CD4-positive, alpha-beta T cell (primary cell): ENCODE measurements around the gene AKAP8L. TPM values are rescaled to one million over a fixed set of nuclear protein-coding genes. Genes with fewer than 3 reads are reported as not detected.

Source experiments
- ATAC-seq: fragments of 200-7000 bp; cut with Tn5 transposase; one replicate; pipeline ENCODE4 v1.10.0; 2022; ENCODE audit warnings: mild to moderate bottlenecking; ENCODE audit not compliant: poor library complexity
- CTCF ChIA-PET: fragments of 350-600 bp; sonication (Branson Sonifier 250); formaldehyde crosslinking; loops from one replicate; lab custom pipeline; 2021; ENCODE audit warnings: antibody characterized with exemption, inconsistent platforms; lab: Charles Lee
- POLR2A ChIA-PET: fragments of 350-600 bp; sonication (Branson Sonifier 250); formaldehyde crosslinking; loops from one replicate; lab custom pipeline; 2021; ENCODE audit warnings: antibody characterized with exemption, inconsistent platforms; lab: Charles Lee
- DNase-seq, 14 experiments: peaks; one replicate each; pipeline ENCODE4 v3.0.0-alpha.2; 2013 to 2020; ENCODE audit warnings: mixed read lengths in 2 of 14
- H3K27ac ChIP-seq, 2 donors: one replicate each; pipeline versions ENCODE4 v1.5.1 to v1.7.0; 2013; ENCODE audit warnings: low read length in 2 of 2, low read depth in 1 of 2, mild to moderate bottlenecking in 1 of 2
- H3K27me3 ChIP-seq, 2 experiments: 1 replicate in 1 of 2; 2 replicates in 1 of 2; pipeline versions ENCODE4 v1.6.1 to v1.7.0; 2013; ENCODE audit warnings: low read length in 2 of 2, control low read depth in 1 of 2, mild to moderate bottlenecking in 1 of 2, moderate library complexity in 1 of 2; ENCODE audit not compliant: insufficient read depth in 2 of 2, control insufficient read depth in 1 of 2
- H3K36me3 ChIP-seq: one replicate; pipeline ENCODE4 v1.6.1; 2013; ENCODE audit warnings: low read length, control low read depth; ENCODE audit not compliant: insufficient read depth
- H3K4me1 ChIP-seq: one replicate; pipeline ENCODE4 v1.6.1; 2013; ENCODE audit warnings: low read length, control low read depth; ENCODE audit not compliant: insufficient read depth
- H3K4me3 ChIP-seq: one replicate; pipeline ENCODE4 v1.5.1; 2013; ENCODE audit warnings: mild to moderate bottlenecking, low read length, moderate library complexity
- H3K9me3 ChIP-seq, 2 experiments: 1 replicate in 1 of 2; 2 replicates in 1 of 2; pipeline versions ENCODE4 v1.6.1 to v1.7.0; 2013; ENCODE audit warnings: low read length in 2 of 2, mild to moderate bottlenecking in 2 of 2, control low read depth in 1 of 2, moderate library complexity in 1 of 2; ENCODE audit not compliant: control insufficient read depth in 1 of 2, insufficient read depth in 1 of 2
- H3K27ac Mint-ChIP-seq: one replicate; pipeline ENCODE4 v1.8.0; 2020; ENCODE audit warnings: mixed read lengths
- H3K27me3 Mint-ChIP-seq: one replicate; pipeline ENCODE4 v1.8.0; 2021; ENCODE audit warnings: mixed read lengths
- H3K36me3 Mint-ChIP-seq: one replicate; pipeline ENCODE4 v1.8.0; 2021; ENCODE audit warnings: low read depth, mixed read lengths
- H3K4me1 Mint-ChIP-seq: one replicate; pipeline ENCODE4 v1.8.0; 2021; ENCODE audit warnings: low read depth, mixed read lengths
- H3K4me3 Mint-ChIP-seq: one replicate; pipeline ENCODE4 v1.8.0; 2020; ENCODE audit warnings: mild to moderate bottlenecking, mixed read lengths
- H3K9me3 Mint-ChIP-seq: one replicate; pipeline ENCODE4 v1.8.0; 2020; ENCODE audit warnings: mixed read lengths
- CTCF ChIP-seq: fragments of 200-600 bp; IDR thresholded peaks from one replicate; pipeline ENCODE4 v1.8.0; 2022; ENCODE audit warnings: antibody characterized with exemption, mild to moderate bottlenecking
- intact Hi-C, 2 experiments: fragments of 100-400 bp; cut with DNase I in 1 of 2; cut with micrococcal nuclease in 1 of 2; formaldehyde crosslinking; loops; one replicate each; pipeline versions ENCODE4 v1.15.1 to v1.9.0; 2023 to 2025; cut with DNase I, micrococcal nuclease
- polyA plus RNA-seq, 2 donors: library from polyadenylated mRNA; unstranded; fragments of 120-200 nt; gene quantifications; one replicate each; pipeline ENCODE4 v1.2.1, GENCODE V29; 2013
- total RNA-seq, 174 experiments: library from RNA in 2 of 174; stranded (reverse) in 2 of 174; gene quantifications; one replicate each; pipeline ENCODE4 v1.2.3 and lab custom pipeline; 2021 to 2026

Gene AKAP8L, protein sequence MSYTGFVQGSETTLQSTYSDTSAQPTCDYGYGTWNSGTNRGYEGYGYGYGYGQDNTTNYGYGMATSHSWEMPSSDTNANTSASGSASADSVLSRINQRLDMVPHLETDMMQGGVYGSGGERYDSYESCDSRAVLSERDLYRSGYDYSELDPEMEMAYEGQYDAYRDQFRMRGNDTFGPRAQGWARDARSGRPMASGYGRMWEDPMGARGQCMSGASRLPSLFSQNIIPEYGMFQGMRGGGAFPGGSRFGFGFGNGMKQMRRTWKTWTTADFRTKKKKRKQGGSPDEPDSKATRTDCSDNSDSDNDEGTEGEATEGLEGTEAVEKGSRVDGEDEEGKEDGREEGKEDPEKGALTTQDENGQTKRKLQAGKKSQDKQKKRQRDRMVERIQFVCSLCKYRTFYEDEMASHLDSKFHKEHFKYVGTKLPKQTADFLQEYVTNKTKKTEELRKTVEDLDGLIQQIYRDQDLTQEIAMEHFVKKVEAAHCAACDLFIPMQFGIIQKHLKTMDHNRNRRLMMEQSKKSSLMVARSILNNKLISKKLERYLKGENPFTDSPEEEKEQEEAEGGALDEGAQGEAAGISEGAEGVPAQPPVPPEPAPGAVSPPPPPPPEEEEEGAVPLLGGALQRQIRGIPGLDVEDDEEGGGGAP
- total RNA-seq (100 to 1,000 TPM; 157 to 162 TPM), total RNA-seq (lab: John Stamatoyannopoulos, UW) (52.4 to 226 (median 132) reads per million in 172 experiments)
- polyA plus RNA-seq (2013, experiment 1 of 2), result 69.3 TPM
- polyA plus RNA-seq (2013, experiment 2 of 2), result 86.8 TPM

- Histone ChIP-seq H3K4me1 (peaks cover 40% of the 10 kb centered on the region), H3K27me3 (no peaks in the 10 kb centered on the region), H3K4me3 (peak within 1 kb of the TSS; percentile 94), H3K9me3 (peaks cover 0 to 11% of the 10 kb centered on the region in 2 experiments), H3K27ac (peak within 1 kb of the TSS; percentile 53 to 83), H3K36me3 (peaks cover 22% of the 10 kb centered on the region)
- TF ChIP-seq CTCF, result peak; percentile 85
- ChIA-PET CTCF (interaction anchor here (0.6 to 4.1 kb wide), 29 partner anchors 8 to 327 kb away, joined by 3 to 105 read pairs (median 5); partner anchors contain the start of genes AKAP8, RASAL3 and WIZ), POLR2A (interaction anchor here (0.6 to 8.2 kb wide), 47 partner anchors 10 to 1796 kb away, joined by 3 to 208 read pairs (median 5); partner anchors contain the start of genes AKAP8, BRD4, HSH2D and RASAL3)
- peak; percentile 92 for ATAC-seq
- Mint-ChIP-seq H3K4me1 (peaks cover 46% of the 10 kb centered on the region), H3K4me3 (peak within 1 kb of the TSS; percentile 94), H3K36me3 (peaks cover 50% of the 10 kb centered on the region), H3K9me3 (no peaks in the 10 kb centered on the region), H3K27ac (peak within 1 kb of the TSS; percentile 92), H3K27me3 (no peaks in the 10 kb centered on the region)
- intact Hi-C loops, result loop anchor here (1.0 to 5.0 kb wide), 12 partner anchors 14 to 242 kb away; partner anchors contain the start of genes AKAP8 (in 1 of the 2) and BRD4 (in 1 of the 2)
- peak; percentile 94 to 100 (median 98) for DNase-seq
These were observed at the start of gene AKAP8L for GRCh38 chr19:15418579-15419412. Gene AKAP8L (minus strand): TSS chr19:15418988. CDS start chr19:15418923, 65 bp downstream.

DNA sequence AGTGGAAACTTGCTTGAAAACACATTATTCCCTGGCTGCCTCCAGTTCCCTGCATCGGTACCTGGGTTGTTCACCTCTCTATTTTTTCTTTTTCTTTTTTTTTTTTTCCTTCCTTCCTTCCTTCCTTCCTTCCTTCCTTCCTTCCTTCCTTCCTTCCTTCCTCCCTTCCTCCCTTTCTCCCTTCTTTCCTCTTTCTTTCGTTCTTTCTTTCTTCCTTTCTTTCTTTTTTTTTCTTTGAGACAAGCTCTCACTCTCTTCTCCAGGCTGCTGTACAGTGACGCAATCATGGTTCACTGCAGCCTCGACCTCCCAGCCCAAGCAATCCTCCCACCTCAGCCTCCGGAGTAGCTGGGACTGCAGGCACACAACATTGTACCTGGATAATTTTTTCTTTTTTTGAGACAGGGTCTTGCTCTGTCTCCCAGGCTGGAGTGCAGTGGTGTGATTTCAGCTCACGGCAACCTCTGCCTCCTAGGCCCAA lies 49.0 kb upstream of the AKAP8L start:
- Mint-ChIP-seq H3K4me3 (peak overlapping the region; percentile 74), H3K9me3 (no peaks in the 10 kb centered on the region), H3K36me3 (peaks cover 17% of the 10 kb centered on the region), H3K27me3 (no peaks in the 10 kb centered on the region), H3K4me1 (peaks cover 61% of the 10 kb centered on the region), H3K27ac (peak overlapping the region; percentile 90)
- intact Hi-C loops, result loop anchor here (2.0 to 10.0 kb wide), 4 partner anchors 17 to 90 kb away; partner anchors contain the start of gene AKAP8L (in 1 of the 2)
- no peaks in the 10 kb centered on the region for H3K9me3 ChIP-seq
- ChIA-PET CTCF (interaction anchor here (1.7 to 4.9 kb wide), 2 partner anchors 49 to 88 kb away, joined by 12 to 31 read pairs; partner anchors contain the start of gene AKAP8L), POLR2A (interaction anchor here (1.4 to 8.1 kb wide), 8 partner anchors 10 to 88 kb away, joined by 4 to 76 read pairs (median 10); partner anchors contain the start of genes AKAP8, AKAP8L and PGLYRP2)
- H3K4me1 ChIP-seq, result peaks cover 65% of the 10 kb centered on the region
- no peak for ATAC-seq
- no peaks in the 10 kb centered on the region for H3K27me3 ChIP-seq
- no peak overlapping the region for H3K4me3 ChIP-seq
- TF ChIP-seq CTCF, result no peak
- no peak for DNase-seq
- peak overlapping the region in 1 of 2 donors; percentile 31 for H3K27ac ChIP-seq
- H3K36me3 ChIP-seq, result no peaks in the 10 kb centered on the region
